ENCODE results near the gene PURB. TPM values are rescaled to one million over a fixed set of nuclear protein-coding genes. Genes with fewer than 3 reads are reported as not detected.

The PURB gene
- polyA plus RNA-seq, 1 of the 3 experiments (the other 2 are of a cell fraction), result 4.8 TPM

DNA sequence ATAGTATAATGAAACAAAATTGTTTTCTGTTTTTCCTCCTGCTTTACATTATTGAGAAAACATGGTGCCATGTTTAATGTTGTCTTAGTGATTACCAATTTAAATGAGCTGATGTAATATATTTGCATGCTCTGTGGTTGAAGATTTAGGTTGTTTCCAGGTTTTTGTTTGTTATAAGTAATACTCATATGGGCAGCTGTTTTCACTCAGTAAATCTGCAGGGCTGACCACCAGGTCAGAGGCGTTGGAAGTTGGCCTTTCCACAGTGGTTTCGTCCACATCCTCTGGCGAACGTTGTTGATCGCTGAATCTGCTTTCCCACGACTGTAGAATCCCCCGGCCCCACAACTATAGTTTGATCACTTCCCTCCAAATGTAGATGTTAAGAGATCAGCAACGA, 21.6 kb upstream of the PURB start:
- ChIA-PET POLR2A (no interaction called here), CTCF (interaction anchor here (1.1 to 2.3 kb wide), 4 partner anchors 15 to 229 kb away, joined by 3 to 6 read pairs (median 4); no protein-coding TSS in a partner anchor)
- Histone ChIP-seq H3K4me3 (ENCODE audit: low read depth in 2 of 2, low read length in 1 of 2) (no peak overlapping the region), H3K27me3 (ENCODE audit: insufficient read depth) (no peaks in the 10 kb centered on the region), H3K36me3 (replicated peaks in 1 of 2; ENCODE audit: control insufficient read depth in 1 of 2, insufficient read depth in 2 of 2, low read length in 1 of 2) (no peaks in the 10 kb centered on the region), H2AFZ (ENCODE audit: low read depth) (no peak overlapping the region), H3K4me2 (no peak overlapping the region), H3K9me2 (no peaks in the 10 kb centered on the region), H3K9ac (no peak overlapping the region), H3K79me2 (ENCODE audit: insufficient read depth) (no peaks in the 10 kb centered on the region), H3F3A (replicated peaks; ENCODE audit: insufficient read depth) (no peaks in the 10 kb centered on the region), H4K20me1 (ENCODE audit: insufficient read depth) (no peaks in the 10 kb centered on the region), H3K27ac (ENCODE audit: low read depth in 2 of 2, low read length in 1 of 2) (no peak overlapping the region), H3K9me3 (no peaks in the 10 kb centered on the region), H3K4me1 (ENCODE audit: control insufficient read depth in 1 of 2, insufficient read depth in 2 of 2, low read depth in 1 of 2, low read length in 1 of 2) (peaks cover 0 to 2% of the 10 kb centered on the region in 2 experiments; a peak in 1 of 4 replicates)
- TF ChIP-seq ELF1 (IDR thresholded peaks at IDR 0.05) (no peak), EP300 (IDR thresholded peaks at IDR 0.05; ENCODE audit: borderline replicate concordance in 1 of 2, low read depth in 1 of 2, low read length in 1 of 2) (no peak), MEF2A (IDR thresholded peaks at IDR 0.05; ENCODE audit: borderline replicate concordance, low read depth) (no peak), FOXM1 (IDR thresholded peaks at IDR 0.05; ENCODE audit: low read depth) (no peak), YY1 (IDR thresholded peaks at IDR 0.05; ENCODE audit: low read depth) (no peak), ZBTB33 (IDR thresholded peaks at IDR 0.05; ENCODE audit: borderline replicate concordance, low read depth) (no peak), NFIC (IDR thresholded peaks at IDR 0.05; ENCODE audit: borderline replicate concordance) (no peak), TEAD4 (IDR thresholded peaks at IDR 0.05; ENCODE audit: borderline replicate concordance, insufficient read depth) (no peak), RAD21 (IDR thresholded peaks at IDR 0.05; ENCODE audit: low read length) (no peak), RCOR1 (IDR thresholded peaks at IDR 0.05; ENCODE audit: low read length) (no peak), MXI1 (IDR thresholded peaks at IDR 0.05; ENCODE audit: low read depth, low read length) (no peak), CHD2 (IDR thresholded peaks at IDR 0.05; ENCODE audit: low read length, partially characterized antibody) (no peak), RFX5 (IDR thresholded peaks at IDR 0.05; ENCODE audit: low read length) (no peak), SMC3 (IDR thresholded peaks at IDR 0.05; ENCODE audit: low read depth, low read length) (no peak)
- DNase-seq, result no peak
- 78% methylated on average over 8 of the region's 8 CpGs for WGBS (ENCODE audit: low lambda C conversion rate)

DNA sequence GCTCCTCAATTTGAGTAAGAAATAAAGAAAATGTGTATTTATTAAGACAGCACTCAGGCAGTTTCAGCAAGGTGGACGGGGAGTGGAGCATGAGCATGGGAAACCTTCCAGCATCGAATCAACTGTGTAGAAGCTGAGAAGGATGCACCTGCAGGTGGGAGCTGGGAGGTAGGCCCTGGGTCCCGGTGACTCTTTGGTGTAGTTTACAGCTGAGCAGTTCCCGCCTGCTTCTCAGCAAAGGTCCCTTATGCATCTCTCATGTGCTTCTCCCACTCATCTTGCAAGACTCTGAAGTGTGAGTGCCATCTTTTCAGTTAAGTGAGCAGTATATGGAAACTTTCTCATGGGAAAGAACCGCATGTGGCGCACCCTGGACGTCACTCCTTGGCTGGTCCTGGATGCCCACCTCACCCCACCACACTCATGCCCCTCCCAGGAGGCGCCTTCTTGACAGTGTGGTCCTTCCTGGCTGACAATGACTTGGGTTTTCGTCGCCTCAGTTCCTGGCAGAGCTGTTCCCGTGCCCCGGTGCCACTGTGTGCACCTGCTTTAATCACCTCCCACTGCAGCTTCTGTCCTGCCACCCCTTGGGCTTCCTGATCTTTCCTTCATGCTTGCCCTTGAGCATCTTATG, 19.8 kb upstream of the PURB start:
- Histone ChIP-seq H4K20me1 (ENCODE audit: insufficient read depth) (no peaks in the 10 kb centered on the region), H3K27ac (ENCODE audit: low read depth in 2 of 2, low read length in 1 of 2) (no peak overlapping the region), H3K9me2 (no peaks in the 10 kb centered on the region), H3K9ac (no peak overlapping the region), H3K9me3 (no peaks in the 10 kb centered on the region), H2AFZ (ENCODE audit: low read depth) (no peak overlapping the region), H3K36me3 (replicated peaks in 1 of 2; ENCODE audit: control insufficient read depth in 1 of 2, insufficient read depth in 2 of 2, low read length in 1 of 2) (no peaks in the 10 kb centered on the region), H3K4me3 (ENCODE audit: low read depth in 2 of 2, low read length in 1 of 2) (no peak overlapping the region), H3K4me2 (no peak overlapping the region), H3F3A (replicated peaks; ENCODE audit: insufficient read depth) (no peaks in the 10 kb centered on the region), H3K79me2 (ENCODE audit: insufficient read depth) (no peaks in the 10 kb centered on the region), H3K27me3 (ENCODE audit: insufficient read depth) (no peaks in the 10 kb centered on the region), H3K4me1 (ENCODE audit: control insufficient read depth in 1 of 2, insufficient read depth in 2 of 2, low read depth in 1 of 2, low read length in 1 of 2) (no peaks in the 10 kb centered on the region)
- POLR2A ChIA-PET, result interaction anchor here (2.3 kb wide), 1 partner anchor 20 kb away, joined by 6 read pairs; the partner anchor contains the start of gene PURB
- CTCF ChIA-PET, result interaction anchor here (0.8 to 2.4 kb wide), 7 partner anchors 13 to 231 kb away, joined by 3 to 10 read pairs (median 3); no protein-coding TSS in a partner anchor
- no peak for DNase-seq
- WGBS (ENCODE audit: low lambda C conversion rate), result 69% methylated on average over 12 of the region's 12 CpGs
- no peak for TF ChIP-seq CHD2 (IDR thresholded peaks at IDR 0.05; ENCODE audit: low read length, partially characterized antibody)
- TF ChIP-seq EZH2phosphoT487 (IDR thresholded peaks at IDR 0.05; ENCODE audit: borderline replicate concordance, low read depth), result no peak
- no peak for TF ChIP-seq CTCF (IDR thresholded peaks at IDR 0.05)
- TF ChIP-seq NRF1 (IDR thresholded peaks at IDR 0.05; ENCODE audit: low read depth, low read length), result no peak
- no peak for TF ChIP-seq JUND (IDR thresholded peaks at IDR 0.05)
- no peak for TF ChIP-seq SIN3A (IDR thresholded peaks at IDR 0.05; ENCODE audit: borderline replicate concordance, low read depth, low read length)
- TF ChIP-seq YY1 (IDR thresholded peaks at IDR 0.05; ENCODE audit: low read depth), result no peak
- TF ChIP-seq TEAD4 (IDR thresholded peaks at IDR 0.05; ENCODE audit: borderline replicate concordance, insufficient read depth), result no peak
- no peak for TF ChIP-seq TAF1 (IDR thresholded peaks at IDR 0.05; ENCODE audit: borderline replicate concordance, low read depth, low read length)
- TF ChIP-seq GATA2 (CRISPR knock-in tag; IDR thresholded peaks at IDR 0.05), result no peak
- no peak for TF ChIP-seq RFX5 (IDR thresholded peaks at IDR 0.05; ENCODE audit: low read length)
- no peak for TF ChIP-seq RXRA (IDR thresholded peaks at IDR 0.05; ENCODE audit: borderline replicate concordance, low read depth)
- TF ChIP-seq ELF1 (IDR thresholded peaks at IDR 0.05), result no peak
- no peak for TF ChIP-seq NFIC (IDR thresholded peaks at IDR 0.05; ENCODE audit: borderline replicate concordance)
- TF ChIP-seq, protein P1, sequence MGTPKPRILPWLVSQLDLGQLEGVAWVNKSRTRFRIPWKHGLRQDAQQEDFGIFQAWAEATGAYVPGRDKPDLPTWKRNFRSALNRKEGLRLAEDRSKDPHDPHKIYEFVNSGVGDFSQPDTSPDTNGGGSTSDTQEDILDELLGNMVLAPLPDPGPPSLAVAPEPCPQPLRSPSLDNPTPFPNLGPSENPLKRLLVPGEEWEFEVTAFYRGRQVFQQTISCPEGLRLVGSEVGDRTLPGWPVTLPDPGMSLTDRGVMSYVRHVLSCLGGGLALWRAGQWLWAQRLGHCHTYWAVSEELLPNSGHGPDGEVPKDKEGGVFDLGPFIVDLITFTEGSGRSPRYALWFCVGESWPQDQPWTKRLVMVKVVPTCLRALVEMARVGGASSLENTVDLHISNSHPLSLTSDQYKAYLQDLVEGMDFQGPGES (IDR thresholded peaks at IDR 0.05; ENCODE audit: low read depth, low read length), result no peak

Measured in SK-N-SH (cell line).